ENCODE measurements around the gene TMEM131.

DNA sequence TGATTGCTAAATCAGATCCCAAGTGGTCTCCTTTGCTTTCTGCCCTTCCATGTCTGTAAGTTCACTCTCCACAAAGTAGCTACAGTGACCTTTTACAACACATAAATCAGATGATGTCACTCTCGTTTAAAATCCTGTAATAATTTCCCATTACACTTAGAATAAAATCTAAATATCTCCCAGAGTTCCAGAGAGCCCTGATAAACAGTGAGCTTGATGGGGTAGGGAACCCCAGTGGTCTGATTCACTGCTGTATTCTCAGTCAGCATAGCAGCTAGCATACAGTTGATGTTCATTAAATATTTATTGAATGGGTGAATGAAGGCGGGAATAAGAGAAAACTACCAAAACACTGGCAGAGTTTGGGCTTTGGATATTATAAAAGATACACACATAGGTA, 164.6 kb downstream of the TMEM131 start:
- TF ChIP-seq CTCF (conservative IDR thresholded peaks at IDR 0.05), result no peak
- TF ChIP-seq ZFX (IDR thresholded peaks at IDR 0.05), result no peak
